Measurements from ENCODE around the gene ZNF277.

- no peak for TF ChIP-seq CTCF (IDR thresholded peaks at IDR 0.05; ENCODE audit: low read depth, low read length, poor library complexity, severe bottlenecking)
- no peak for TF ChIP-seq EZH2phosphoT487 (IDR thresholded peaks at IDR 0.05; ENCODE audit: borderline replicate concordance, low read length)
Observed at GRCh38 chr7:112262036-112262435, 55.5 kb downstream of the ZNF277 start.

All from DOHH2 (cell line).